CD14-positive monocyte (primary cell): Measurements from ENCODE around the gene CGB8. TPM values are rescaled to one million over a fixed set of nuclear protein-coding genes. Genes with fewer than 3 reads are reported as not detected.

Experiments
- DNase-seq, 3 donors: peaks; one replicate each; pipeline ENCODE4 v3.0.0-alpha.2; 2011 to 2022
- H2AFZ ChIP-seq: 2 replicates; pipeline ENCODE4 v1.6.0; 2012; ENCODE audit warnings: mild to moderate bottlenecking, low read depth, low read length, inconsistent platforms; ENCODE audit not compliant: insufficient read depth, poor library complexity, severe bottlenecking
- H3K27ac ChIP-seq, 2 donors: 1 replicate in 1 of 2; 2 replicates in 1 of 2; pipeline ENCODE4 v1.5.1; 2012 to 2013; ENCODE audit warnings: low read length in 2 of 2, control low read depth in 1 of 2, inconsistent platforms in 1 of 2, low read depth in 1 of 2, mild to moderate bottlenecking in 1 of 2
- H3K27me3 ChIP-seq, 2 donors: one replicate each; pipeline versions ENCODE4 v1.6.0 to v1.6.1; 2011 to 2013; ENCODE audit warnings: low read length in 2 of 2; ENCODE audit not compliant: control insufficient read depth in 2 of 2, insufficient read depth in 2 of 2
- H3K36me3 ChIP-seq, 2 donors: replicated peaks in 1 of 2; 1 replicate in 1 of 2; 2 replicates in 1 of 2; pipeline versions ENCODE4 v1.5.1 to v1.6.1; 2012 to 2013; ENCODE audit warnings: low read length in 2 of 2, control low read depth in 1 of 2, inconsistent platforms in 1 of 2, mild to moderate bottlenecking in 1 of 2; ENCODE audit not compliant: insufficient read depth in 2 of 2, control insufficient read depth in 1 of 2
- H3K4me1 ChIP-seq, 2 donors: 1 replicate in 1 of 2; 2 replicates in 1 of 2; pipeline versions ENCODE4 v1.5.1 to v1.6.1; 2012 to 2013; ENCODE audit warnings: low read length in 2 of 2, control low read depth in 1 of 2, inconsistent platforms in 1 of 2, mild to moderate bottlenecking in 1 of 2, moderate library complexity in 1 of 2; ENCODE audit not compliant: insufficient read depth in 2 of 2, control insufficient read depth in 1 of 2
- H3K4me2 ChIP-seq: replicated peaks from 2 replicates; pipeline ENCODE3; 2012; ENCODE audit warnings: low read length, moderate library complexity, mild to moderate bottlenecking; ENCODE audit not compliant: poor library complexity, severe bottlenecking; ENCODE audit errors: extremely low read depth
- H3K4me3 ChIP-seq, 3 experiments: fragments of 200-600 bp in 1 of 3; sonication (generic) in 1 of 3; replicated peaks in 1 of 3; 1 replicate in 2 of 3; 2 replicates in 1 of 3; pipeline ENCODE4 v1.5.1; 2011 to 2013; ENCODE audit warnings: low read length in 3 of 3, mild to moderate bottlenecking in 3 of 3, control low read depth in 2 of 3, low read depth in 2 of 3, inconsistent platforms in 1 of 3, moderate library complexity in 1 of 3
- H3K79me2 ChIP-seq: 2 replicates; pipeline ENCODE4 v1.6.0; 2012; ENCODE audit warnings: mild to moderate bottlenecking, control low read depth, inconsistent platforms, low read length, moderate library complexity; ENCODE audit not compliant: insufficient read depth
- H3K9ac ChIP-seq: 2 replicates; pipeline ENCODE4 v1.6.0; 2017; ENCODE audit warnings: low read length, mild to moderate bottlenecking; ENCODE audit not compliant: insufficient read depth, poor library complexity, severe bottlenecking
- H3K9me3 ChIP-seq, 2 donors: replicated peaks in 1 of 2; 1 replicate in 1 of 2; 2 replicates in 1 of 2; pipeline versions ENCODE4 v1.5.1 to v1.6.1; 2012 to 2013; ENCODE audit warnings: low read length in 2 of 2, control low read depth in 1 of 2; ENCODE audit not compliant: control insufficient read depth in 1 of 2, insufficient read depth in 1 of 2
- H4K20me1 ChIP-seq: 2 replicates; pipeline ENCODE4 v1.6.0; 2012; ENCODE audit warnings: mild to moderate bottlenecking, low read length, control low read depth, moderate library complexity; ENCODE audit not compliant: insufficient read depth
- H3K27ac Mint-ChIP-seq, 7 donors: one replicate each; pipeline ENCODE4 v1.8.0; 2020; ENCODE audit warnings: mild to moderate bottlenecking in 7 of 7, mixed read lengths in 7 of 7, moderate library complexity in 6 of 7, inconsistent platforms in 2 of 7
- H3K27me3 Mint-ChIP-seq, 3 donors: one replicate each; pipeline ENCODE4 v1.8.0; 2021 to 2022; ENCODE audit warnings: low read depth in 3 of 3, mild to moderate bottlenecking in 3 of 3, mixed read lengths in 3 of 3, moderate library complexity in 3 of 3, inconsistent platforms in 1 of 3
- H3K36me3 Mint-ChIP-seq, 2 donors: one replicate each; pipeline ENCODE4 v1.8.0; 2020; ENCODE audit warnings: mixed read lengths in 2 of 2, inconsistent platforms in 1 of 2, mild to moderate bottlenecking in 1 of 2
- H3K4me1 Mint-ChIP-seq: one replicate; pipeline ENCODE4 v1.8.0; 2020; ENCODE audit warnings: mild to moderate bottlenecking, mixed read lengths
- H3K4me3 Mint-ChIP-seq, 2 donors: one replicate each; pipeline ENCODE4 v1.8.0; 2020; ENCODE audit warnings: mild to moderate bottlenecking in 2 of 2, mixed read lengths in 2 of 2, moderate library complexity in 1 of 2
- H3K9me3 Mint-ChIP-seq, 7 donors: one replicate each; pipeline ENCODE4 v1.8.0; 2020 to 2022; ENCODE audit warnings: mixed read lengths in 7 of 7, mild to moderate bottlenecking in 6 of 7, moderate library complexity in 6 of 7, inconsistent platforms in 2 of 7
- CTCF ChIP-seq: fragments of 200-600 bp; IDR thresholded peaks from one replicate; pipeline ENCODE4 v1.8.0; 2022; ENCODE audit warnings: antibody characterized with exemption, mild to moderate bottlenecking
- WGBS: methylation state at CpG from one replicate; pipeline ENCODE4 v1.1.5; 2013; ENCODE audit warnings: missing lambda C conversion rate; ENCODE audit not compliant: insufficient coverage; 5-methylcytosine and 5-hydroxymethylcytosine counted together
- intact Hi-C, 2 donors: fragments of 100-400 bp; cut with micrococcal nuclease; formaldehyde crosslinking; loops; one replicate each; pipeline versions ENCODE4 v1.15.0 to v1.15.1; 2023
- polyA plus RNA-seq, 3 donors: library from polyadenylated mRNA; depleted of rRNA in 1 of 3; unstranded in 2 of 3; stranded (reverse) in 1 of 3; fragments of 300-500 nt in 2 of 3; fragments of >200 nt in 1 of 3; fragmentation: Illumina TruSeq in 2 of 3; gene quantifications; 1 replicate in 2 of 3; 2 replicates in 1 of 3; pipeline ENCODE4 v1.2.3, GENCODE V29; 2012 to 2021

CGB8 gene
- polyA plus RNA-seq, 3 donors, result not detected

GRCh38 chr19:49084206-49085019, 35.5 kb upstream of the CGB8 start:
- peak overlapping the region; percentile 96 for H3K4me2 ChIP-seq
- intact Hi-C loops, result loop anchor here in 1 of 2 donors (10.0 kb wide), 1 partner anchor 370 kb away; the partner anchor contains the start of genes ALDH16A1 and PIH1D1
- no peaks in the 10 kb centered on the region for H3K27me3 ChIP-seq
- H3K4me3 ChIP-seq, result peak overlapping the region; percentile 62 to 93 (median 71)
- Mint-ChIP-seq H3K4me1 (peaks cover 21% of the 10 kb centered on the region), H3K27ac (peak overlapping the region in 6 of 7 donors; percentile 77 to 95 (median 89)), H3K27me3 (peaks cover 2 to 4% (median 2%) of the 10 kb centered on the region in 3 donors), H3K4me3 (peak overlapping the region; percentile 91 to 94), H3K9me3 (no peaks in the 10 kb centered on the region), H3K36me3 (peaks cover 8 to 23% of the 10 kb centered on the region in 2 donors)
- H4K20me1 ChIP-seq, result peaks cover 39% of the 10 kb centered on the region
- peaks cover 39% of the 10 kb centered on the region for H3K79me2 ChIP-seq
- no peak for DNase-seq
- peaks cover 9 to 20% of the 10 kb centered on the region in 2 donors for H3K36me3 ChIP-seq
- peak overlapping the region; percentile 84 for H3K9ac ChIP-seq
- peak overlapping the region; percentile 82 for H2AFZ ChIP-seq
- H3K4me1 ChIP-seq, result peaks cover 18 to 22% of the 10 kb centered on the region in 2 donors
- 71% methylated on average over 18 of the region's 26 CpGs for WGBS
- H3K27ac ChIP-seq, result peak overlapping the region; percentile 61 to 84
- H3K9me3 ChIP-seq, result no peaks in the 10 kb centered on the region
- no peak for TF ChIP-seq CTCF

DNA sequence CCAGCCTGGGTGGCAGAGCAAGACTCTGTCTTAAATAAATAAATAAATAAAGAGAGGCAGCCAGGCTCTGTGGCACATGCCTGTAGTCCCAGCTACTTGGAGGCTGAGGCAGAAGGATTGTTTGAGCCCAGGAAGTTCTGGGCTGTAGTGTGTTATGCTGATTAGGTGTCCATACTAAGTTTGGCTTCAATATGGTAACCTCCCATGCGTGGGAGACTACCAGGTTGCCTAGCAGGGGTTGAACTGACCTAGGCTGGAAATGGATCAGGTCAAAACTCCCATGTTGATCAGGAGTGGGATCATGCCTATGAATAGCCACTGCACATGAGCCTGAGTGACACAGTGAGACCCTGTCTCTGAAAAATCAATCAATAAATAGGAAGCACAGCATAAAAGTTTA, 32.4 kb upstream of the CGB8 start:
- Histone ChIP-seq H3K9ac (no peak overlapping the region), H3K36me3 (no peaks in the 10 kb centered on the region), H3K4me1 (peaks cover 11% of the 10 kb centered on the region in 2 donors), H3K79me2 (peaks cover 10% of the 10 kb centered on the region), H2AFZ (no peak overlapping the region), H3K27ac (no peak overlapping the region), H3K4me2 (no peak overlapping the region), H4K20me1 (peaks cover 10% of the 10 kb centered on the region), H3K27me3 (no peaks in the 10 kb centered on the region), H3K4me3 (no peak overlapping the region), H3K9me3 (no peaks in the 10 kb centered on the region)
- DNase-seq, result no peak
- intact Hi-C loops, result loop anchor here in 1 of 2 donors (10.0 kb wide), 1 partner anchor 374 kb away; the partner anchor contains the start of genes ALDH16A1 and PIH1D1
- TF ChIP-seq CTCF, result no peak
- Mint-ChIP-seq H3K27ac (no peak overlapping the region), H3K36me3 (no peaks in the 10 kb centered on the region), H3K9me3 (no peaks in the 10 kb centered on the region), H3K4me3 (no peak overlapping the region), H3K4me1 (peaks cover 8% of the 10 kb centered on the region), H3K27me3 (peaks cover 2 to 12% (median 3%) of the 10 kb centered on the region in 3 donors)
- no CpG with 5 or more reads among the region's 1 CpG for WGBS
